OCI-M1 (cell line): ENCODE results near the gene FGGY.

Experiments
- DNase-seq: peaks from one replicate; lab custom pipeline; 2025; lab: John Stamatoyannopoulos, UW

The FGGY gene

DNA sequence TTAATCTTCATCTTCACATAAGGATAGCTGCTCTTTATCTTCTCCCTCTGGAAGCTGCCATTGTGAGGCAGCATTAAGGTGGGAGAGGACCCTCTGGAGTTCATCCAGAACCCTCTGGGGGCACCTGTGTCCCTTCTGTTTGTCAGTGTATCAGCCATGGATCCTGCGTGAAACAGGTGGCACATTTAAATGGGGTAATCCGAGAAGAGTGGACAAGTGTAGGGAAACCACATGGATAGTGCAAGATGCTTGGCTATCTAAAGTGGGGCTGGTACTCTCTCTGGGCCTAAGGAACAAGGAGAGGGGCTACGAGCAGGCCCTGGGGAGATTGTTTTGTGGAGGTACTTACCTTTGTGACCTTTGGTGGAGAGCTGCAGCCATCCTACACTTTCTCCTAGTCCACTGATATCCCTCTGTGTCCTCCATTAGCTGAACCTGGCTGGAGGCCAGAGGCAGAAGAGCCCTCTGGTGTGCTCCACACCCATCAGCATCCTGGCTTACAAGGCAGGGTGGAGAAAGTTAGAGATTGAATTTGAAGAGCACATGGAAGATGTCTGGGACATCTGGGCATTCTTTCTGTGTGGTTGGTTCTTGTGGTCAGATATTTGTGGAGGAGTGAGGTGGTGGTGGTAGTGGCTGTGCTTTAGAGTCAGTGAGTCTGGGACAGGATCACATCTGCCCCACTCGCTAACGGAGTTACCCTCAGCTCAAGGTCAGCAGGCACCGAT, 117.7 kb downstream of the FGGY start:
- peak; percentile 37 for DNase-seq

GRCh38 chr1:59415286-59415850, 118.5 kb downstream of the FGGY start:
- DNase-seq, result peak; percentile 20

DNA sequence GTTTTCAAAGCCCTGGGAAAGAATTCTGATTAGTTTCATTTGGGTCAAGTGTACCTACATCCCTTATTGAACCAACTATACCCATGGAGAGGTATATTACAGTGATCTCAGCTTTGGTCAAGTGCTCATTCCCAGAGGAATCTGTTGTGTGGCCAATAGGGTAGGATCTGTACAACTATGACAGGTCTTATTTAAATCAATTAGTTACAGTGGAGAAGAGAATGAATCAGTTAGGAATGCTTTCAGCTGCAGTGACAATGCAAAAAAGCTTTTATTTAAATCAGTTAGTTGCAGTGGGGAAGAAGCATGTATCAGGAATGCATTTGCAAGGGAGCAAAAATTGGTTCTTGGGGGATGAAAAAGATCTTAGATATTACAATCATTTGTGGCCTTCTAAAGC, 119.0 kb downstream of the FGGY start:
- no peak for DNase-seq

DNA sequence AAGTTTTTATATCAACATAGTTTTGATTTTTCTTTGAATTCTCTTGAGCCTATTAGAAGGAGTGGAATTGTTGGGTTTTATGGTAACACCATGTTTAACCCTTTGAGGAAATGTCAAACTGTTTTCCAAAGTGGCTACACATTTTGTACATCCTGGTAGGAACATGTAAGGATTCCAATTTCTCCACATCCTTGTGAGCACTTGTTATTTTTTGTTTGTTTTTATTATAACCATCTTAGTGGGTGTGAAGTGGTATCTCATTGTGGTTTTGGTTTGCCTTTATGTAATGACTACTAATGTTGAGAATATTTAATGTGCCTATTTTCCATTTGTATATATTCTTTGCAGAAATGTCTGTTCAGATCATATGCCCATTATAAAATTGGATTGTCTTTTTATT, 120.5 kb downstream of the FGGY start:
- no peak for DNase-seq

GRCh38 chr1:59418363-59419144, 121.7 kb downstream of the FGGY start:
- no peak for DNase-seq

GRCh38 chr1:59419361-59420140, 122.7 kb downstream of the FGGY start:
- no peak for DNase-seq

GRCh38 chr1:59421232-59421920, 124.5 kb downstream of the FGGY start:
- DNase-seq, result no peak

- DNase-seq, result no peak
Observed at GRCh38 chr1:59422921-59423575, 126.2 kb downstream of the FGGY start.

DNA sequence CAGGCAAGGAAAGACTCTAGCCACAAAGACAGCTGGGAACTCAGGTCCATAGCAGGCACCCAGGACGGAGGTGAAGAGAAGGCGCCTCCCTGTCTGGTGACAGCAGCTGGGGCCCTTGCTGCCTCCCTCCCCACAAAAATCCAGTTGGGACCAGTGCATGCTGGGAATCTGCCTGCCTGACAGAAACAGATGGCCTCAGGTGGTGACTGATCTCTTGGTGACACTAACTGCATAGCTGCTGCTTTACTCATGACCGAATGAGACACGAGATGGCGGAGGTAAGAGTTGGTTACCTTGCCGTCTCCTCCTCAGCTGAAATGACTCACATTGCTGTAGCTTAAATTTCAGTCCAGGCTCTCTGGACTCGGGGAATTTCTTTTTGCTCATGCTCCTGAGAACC, 130.3 kb downstream of the FGGY start:
- no peak for DNase-seq

DNA sequence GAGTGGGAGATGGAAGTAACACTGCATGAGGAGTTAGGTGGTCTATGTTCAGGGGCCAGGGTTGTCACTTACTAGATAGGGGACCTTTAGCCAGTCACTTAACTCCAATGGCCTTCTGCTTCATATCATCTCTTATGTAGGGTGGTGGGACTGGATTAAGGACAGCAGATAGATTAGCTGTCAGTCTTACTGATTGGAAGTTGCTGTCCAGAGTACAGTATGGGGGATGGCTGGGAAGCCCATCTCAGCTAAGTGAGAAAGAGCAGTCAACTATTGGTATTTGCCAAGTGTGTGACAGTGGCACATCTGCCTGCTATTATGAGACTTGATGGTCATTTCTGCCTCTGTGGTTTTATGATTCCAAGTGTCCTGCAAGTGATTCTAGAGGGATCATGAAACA, 130.9 kb downstream of the FGGY start:
- no peak for DNase-seq

DNA sequence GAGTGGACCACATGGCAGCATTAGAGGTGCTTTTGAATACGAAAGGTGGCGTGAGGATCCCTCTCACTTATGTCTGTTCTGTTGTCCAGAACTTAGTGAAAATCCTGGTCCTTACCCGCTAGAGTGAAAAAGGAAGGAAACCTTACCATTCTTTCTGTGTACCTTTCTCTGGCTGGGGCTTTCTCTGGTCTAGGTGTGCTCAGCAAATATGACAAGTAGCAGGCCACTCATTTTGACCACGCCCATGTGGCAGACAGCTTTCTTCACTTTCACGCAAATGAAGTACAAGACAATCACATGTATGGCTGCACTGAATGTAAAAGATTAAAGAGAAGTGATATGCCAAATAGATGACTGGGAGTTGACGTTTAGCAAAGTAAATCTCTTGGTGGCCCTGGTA, 131.9 kb downstream of the FGGY start:
- DNase-seq, result no peak

GRCh38 chr1:59429656-59430055, 132.8 kb downstream of the FGGY start:
- no peak for DNase-seq

GRCh38 chr1:59431566-59432294, 134.8 kb downstream of the FGGY start:
- DNase-seq, result no peak

- DNase-seq, result no peak
Observed at GRCh38 chr1:59432531-59433439, 135.9 kb downstream of the FGGY start.

- DNase-seq, result no peak
Observed at GRCh38 chr1:59433440-59433813, 136.5 kb downstream of the FGGY start.

- no peak for DNase-seq
Observed at GRCh38 chr1:59434336-59434735, 137.4 kb downstream of the FGGY start.

GRCh38 chr1:59436637-59437036, 139.7 kb downstream of the FGGY start:
- DNase-seq, result no peak

DNA sequence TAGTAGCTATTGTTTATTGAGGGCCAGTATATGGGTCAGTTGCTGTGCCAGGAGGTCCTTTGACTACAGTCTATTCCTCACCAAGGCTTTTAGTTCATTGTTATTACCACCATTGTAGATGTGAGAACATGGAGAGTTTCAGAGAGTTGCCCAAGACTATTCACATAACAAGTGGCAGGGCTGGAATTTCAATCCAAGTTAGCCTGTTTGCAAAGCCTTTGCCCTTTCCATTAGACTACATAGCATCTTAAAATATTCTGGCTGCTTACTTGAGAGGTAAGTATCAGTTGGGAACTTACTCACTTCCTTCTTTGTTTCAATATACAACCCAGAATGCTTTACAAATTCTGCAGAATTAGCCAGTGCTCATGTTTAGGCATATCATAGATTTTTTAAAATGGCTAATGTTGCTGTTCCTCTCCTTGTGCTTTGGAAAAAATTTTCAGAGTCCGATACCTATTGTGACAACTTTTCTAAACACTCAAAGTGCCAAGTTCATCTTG, 141.2 kb downstream of the FGGY start:
- no peak for DNase-seq

DNA sequence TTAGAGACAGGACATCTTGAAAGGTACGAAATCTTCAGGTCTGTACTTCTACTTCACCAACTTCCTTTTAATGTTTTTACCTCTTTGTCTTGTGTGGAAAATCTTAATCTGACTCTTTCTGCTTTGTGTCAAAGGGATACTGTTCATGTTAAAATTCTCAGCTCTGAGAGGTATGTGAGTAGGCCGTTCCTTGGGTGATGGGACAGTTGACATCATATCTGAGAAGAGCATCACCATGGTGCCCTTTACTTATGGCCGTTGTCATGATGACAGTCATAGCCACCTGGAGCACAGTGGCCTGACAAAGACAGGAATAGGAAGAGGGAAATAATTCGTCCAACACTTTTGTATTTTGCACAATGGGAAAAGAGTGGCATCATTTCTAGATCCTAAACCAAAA, 145.6 kb downstream of the FGGY start:
- DNase-seq, result no peak
